Midbrain (tissue), 1 donor: Measurements from ENCODE around the gene SUPT3H.
"Not testable (repeated sequence)": the region's sequence is repeated elsewhere in the genome, so short reads cannot be mapped to it uniquely, and the experiment has no call there.

ENCODE experiments used
- DNase-seq: peaks from one replicate; lab custom pipeline; 2025; lab: John Stamatoyannopoulos, UW

Gene SUPT3H

GRCh38 chr6:45255434-45255833 lies 122.3 kb downstream of the SUPT3H start:
- DNase-seq: no peak

GRCh38 chr6:45254253-45254652 lies 123.5 kb downstream of the SUPT3H start:
- no peak for DNase-seq

GRCh38 chr6:45253453-45253852 lies 124.3 kb downstream of the SUPT3H start:
- no peak for DNase-seq

GRCh38 chr6:45231660-45232059 lies 146.1 kb downstream of the SUPT3H start:
- DNase-seq: no peak

- no peak for DNase-seq
These were observed 148.3 kb downstream of the SUPT3H start for GRCh38 chr6:45229416-45229815.

GRCh38 chr6:45226081-45226480 lies 151.7 kb downstream of the SUPT3H start:
- no peak for DNase-seq

GRCh38 chr6:45222380-45222779 lies 155.4 kb downstream of the SUPT3H start:
- DNase-seq: no peak

- no peak for DNase-seq
These were observed 162.0 kb downstream of the SUPT3H start for GRCh38 chr6:45215759-45216158.

- DNase-seq: no peak
These were observed 164.8 kb downstream of the SUPT3H start for GRCh38 chr6:45212976-45213375.

- DNase-seq: no peak
These were observed 168.0 kb downstream of the SUPT3H start for GRCh38 chr6:45209762-45210161.

- no peak for DNase-seq
These were observed 170.8 kb downstream of the SUPT3H start for GRCh38 chr6:45206793-45207492.

- no peak for DNase-seq
These were observed 176.2 kb downstream of the SUPT3H start for GRCh38 chr6:45201484-45201883.

- DNase-seq: no peak
These were observed 177.2 kb downstream of the SUPT3H start for GRCh38 chr6:45200510-45200909.

- no peak for DNase-seq
These were observed 178.2 kb downstream of the SUPT3H start for GRCh38 chr6:45199554-45199953.

GRCh38 chr6:45196121-45196520 lies 181.6 kb downstream of the SUPT3H start:
- no peak for DNase-seq

GRCh38 chr6:45195137-45195536 lies 182.6 kb downstream of the SUPT3H start:
- DNase-seq: no peak

GRCh38 chr6:45192556-45192955 lies 185.2 kb downstream of the SUPT3H start:
- no peak for DNase-seq

- DNase-seq: no peak
These were observed 186.3 kb downstream of the SUPT3H start for GRCh38 chr6:45191414-45191813.

GRCh38 chr6:45187836-45188235 lies 189.9 kb downstream of the SUPT3H start:
- no peak for DNase-seq

- DNase-seq: no peak
These were observed 192.1 kb downstream of the SUPT3H start for GRCh38 chr6:45185403-45186251.

GRCh38 chr6:45184937-45185336 lies 192.8 kb downstream of the SUPT3H start:
- DNase-seq: no peak

GRCh38 chr6:45184040-45184439 lies 193.7 kb downstream of the SUPT3H start:
- DNase-seq: no peak

- not testable (repeated sequence) for DNase-seq
These were observed 201.4 kb downstream of the SUPT3H start for GRCh38 chr6:45176373-45176772.
